Right atrium auricular region (tissue), 2 donors: ENCODE measurements around the gene IFT43. TPM values are rescaled to one million over a fixed set of nuclear protein-coding genes. Genes with fewer than 3 reads are reported as not detected.
"Not testable (repeated sequence)": the region's sequence is repeated elsewhere in the genome, so short reads cannot be mapped to it uniquely, and the experiment has no call there.

Experiments
- DNase-seq: peaks from one replicate; pipeline ENCODE4 v3.0.0-alpha.2; 2019; ENCODE audit warnings: low spot score
- H3K27ac ChIP-seq, 2 donors: fragments of 200-600 bp; sonication (generic); 1 replicate in 1 of 2; 2 replicates in 1 of 2; pipeline ENCODE4 v1.5.1; 2016 to 2019
- H3K27me3 ChIP-seq, 2 donors: fragments of 200-600 bp; sonication (generic); one replicate each; pipeline versions ENCODE4 v1.5.1 to v1.6.0; 2017 to 2019
- H3K36me3 ChIP-seq: fragments of 200-600 bp; sonication (generic); one replicate; pipeline ENCODE4 v1.5.1; 2016
- H3K4me1 ChIP-seq, 2 donors: fragments of 200-600 bp; sonication (generic); one replicate each; pipeline versions ENCODE4 v1.5.1 to v1.6.0; 2017 to 2019
- H3K4me3 ChIP-seq, 2 donors: fragments of 200-600 bp; sonication (generic); 1 replicate in 1 of 2; 2 replicates in 1 of 2; pipeline ENCODE4 v1.5.1; 2017 to 2019; ENCODE audit warnings: mild to moderate bottlenecking in 1 of 2, moderate library complexity in 1 of 2
- H3K9me3 ChIP-seq, 2 donors: fragments of 200-600 bp; sonication (generic); one replicate each; pipeline ENCODE4 v1.5.1; 2019
- total RNA-seq, 2 donors: library from RNA; depleted of rRNA; stranded (reverse); fragments of >200 nt; gene quantifications; one replicate each; pipeline ENCODE4 v1.1.0, GENCODE V29; 2016
- TF ChIP-seq, protein P1 (sequence below), 2 donors: fragments of 200-600 bp; sonication (generic); IDR thresholded peaks; one replicate each; pipeline ENCODE4 v1.5.1; 2019; ENCODE audit warnings: antibody characterized with exemption in 2 of 2

Gene IFT43
- total RNA-seq, 2 donors from 2014 or later = 32.6 to 59.0 TPM

GRCh38 chr14:76006253-76006652 is 20.7 kb downstream of the IFT43 start:
- DNase-seq = no peak
- Histone ChIP-seq H3K9me3 (peaks cover 0 to 12% of the 10 kb centered on the region in 2 donors), H3K4me3 (no peak overlapping the region), H3K27me3 (no peaks in the 10 kb centered on the region), H3K36me3 (peaks cover 39% of the 10 kb centered on the region), H3K27ac (no peak overlapping the region), H3K4me1 (no peaks in the 10 kb centered on the region)
- TF ChIP-seq, protein P1, sequence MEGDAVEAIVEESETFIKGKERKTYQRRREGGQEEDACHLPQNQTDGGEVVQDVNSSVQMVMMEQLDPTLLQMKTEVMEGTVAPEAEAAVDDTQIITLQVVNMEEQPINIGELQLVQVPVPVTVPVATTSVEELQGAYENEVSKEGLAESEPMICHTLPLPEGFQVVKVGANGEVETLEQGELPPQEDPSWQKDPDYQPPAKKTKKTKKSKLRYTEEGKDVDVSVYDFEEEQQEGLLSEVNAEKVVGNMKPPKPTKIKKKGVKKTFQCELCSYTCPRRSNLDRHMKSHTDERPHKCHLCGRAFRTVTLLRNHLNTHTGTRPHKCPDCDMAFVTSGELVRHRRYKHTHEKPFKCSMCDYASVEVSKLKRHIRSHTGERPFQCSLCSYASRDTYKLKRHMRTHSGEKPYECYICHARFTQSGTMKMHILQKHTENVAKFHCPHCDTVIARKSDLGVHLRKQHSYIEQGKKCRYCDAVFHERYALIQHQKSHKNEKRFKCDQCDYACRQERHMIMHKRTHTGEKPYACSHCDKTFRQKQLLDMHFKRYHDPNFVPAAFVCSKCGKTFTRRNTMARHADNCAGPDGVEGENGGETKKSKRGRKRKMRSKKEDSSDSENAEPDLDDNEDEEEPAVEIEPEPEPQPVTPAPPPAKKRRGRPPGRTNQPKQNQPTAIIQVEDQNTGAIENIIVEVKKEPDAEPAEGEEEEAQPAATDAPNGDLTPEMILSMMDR (IDR thresholded peaks at IDR 0.05) = no peak

DNA sequence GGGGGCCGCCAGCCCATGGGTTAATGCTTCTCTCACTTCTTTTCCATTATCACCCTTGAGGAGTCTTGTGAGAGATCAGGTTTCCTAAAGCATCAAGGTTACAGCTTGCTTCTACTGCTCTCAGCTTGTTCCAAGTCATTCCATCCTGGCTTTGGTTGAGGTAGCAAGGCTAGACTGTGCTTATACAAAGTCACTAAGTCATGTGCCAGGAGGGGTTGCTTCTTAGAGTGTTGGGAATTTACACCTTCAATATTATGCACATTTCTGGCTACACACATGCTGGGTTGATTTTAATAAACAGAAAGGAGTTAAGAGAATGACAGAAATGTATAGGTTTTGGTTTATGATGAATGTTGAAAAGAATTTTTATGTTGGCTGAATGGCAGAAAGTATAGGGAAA is 21.8 kb downstream of the IFT43 start:
- peaks cover 31% of the 10 kb centered on the region for H3K36me3 ChIP-seq
- DNase-seq = no peak
- peaks cover 0 to 11% of the 10 kb centered on the region in 2 donors for H3K4me1 ChIP-seq
- H3K27ac ChIP-seq = no peak overlapping the region
- TF ChIP-seq, protein P1 (IDR thresholded peaks at IDR 0.05) = no peak
- H3K9me3 ChIP-seq = peaks cover 0 to 12% of the 10 kb centered on the region in 2 donors
- H3K4me3 ChIP-seq = no peak overlapping the region
- H3K27me3 ChIP-seq = no peaks in the 10 kb centered on the region

- Histone ChIP-seq H3K27me3 (no peaks in the 10 kb centered on the region), H3K4me3 (no peak overlapping the region), H3K36me3 (peaks cover 31% of the 10 kb centered on the region), H3K27ac (no peak overlapping the region), H3K9me3 (peaks cover 0 to 12% of the 10 kb centered on the region in 2 donors), H3K4me1 (peaks cover 0 to 16% of the 10 kb centered on the region in 2 donors)
- TF ChIP-seq, protein P1 (IDR thresholded peaks at IDR 0.05) = no peak
- no peak for DNase-seq
Measured at GRCh38 chr14:76007852-76008251, 22.3 kb downstream of the IFT43 start.

- H3K4me1 ChIP-seq = peaks cover 0 to 24% of the 10 kb centered on the region in 2 donors
- DNase-seq, H3K27ac ChIP-seq, H3K27me3 ChIP-seq, H3K4me3 ChIP-seq, H3K9me3 ChIP-seq: not testable (repeated sequence)
- H3K36me3 ChIP-seq = peaks cover 24% of the 10 kb centered on the region
Measured at GRCh38 chr14:76009627-76010026, 24.1 kb downstream of the IFT43 start.

DNA sequence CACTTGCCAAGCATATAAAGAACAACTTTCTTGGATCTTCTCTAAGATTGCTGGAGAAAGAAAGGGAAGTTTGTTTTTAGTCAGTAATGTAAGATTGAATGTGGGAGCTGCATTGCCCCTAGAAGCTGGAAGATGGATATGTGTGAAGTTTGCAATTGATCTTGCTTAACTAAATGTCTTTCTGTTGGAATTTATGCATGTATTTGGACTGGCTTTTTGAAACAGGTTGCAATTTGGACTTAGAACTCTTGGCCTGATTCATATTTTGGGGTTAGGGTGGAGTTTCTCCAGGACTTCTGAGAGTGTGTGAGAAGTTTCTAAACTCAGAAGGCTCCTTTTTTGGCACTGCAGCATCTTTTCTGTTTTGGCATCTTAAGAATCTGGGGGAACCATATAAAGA is 26.4 kb downstream of the IFT43 start:
- DNase-seq = no peak
- Histone ChIP-seq H3K4me3 (no peak overlapping the region), H3K27ac (peak overlapping the region; percentile 75 to 97), H3K27me3 (no peaks in the 10 kb centered on the region), H3K4me1 (peaks cover 0 to 24% of the 10 kb centered on the region in 2 donors), H3K36me3 (peaks cover 14% of the 10 kb centered on the region), H3K9me3 (no peaks in the 10 kb centered on the region)
- TF ChIP-seq, protein P1 (IDR thresholded peaks at IDR 0.05) = no peak

DNA sequence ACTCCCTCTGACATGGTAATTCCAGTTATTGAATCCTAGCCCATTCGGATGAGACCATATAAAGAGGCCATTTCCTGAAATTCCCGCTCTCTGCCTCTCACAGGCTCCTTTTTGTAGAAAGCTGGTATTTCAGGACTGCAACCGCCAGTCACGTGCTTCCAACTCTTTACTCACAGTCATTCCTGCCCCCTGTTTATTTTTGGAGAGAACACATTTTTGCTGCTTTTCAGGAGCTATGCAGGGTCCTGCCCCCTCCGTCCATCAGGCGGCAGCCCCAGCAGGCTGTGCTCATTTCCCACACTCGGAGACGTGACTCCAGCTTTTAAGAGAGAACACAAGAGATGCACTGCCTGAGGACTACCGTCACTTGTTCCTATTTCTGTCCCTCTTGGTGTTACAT is 26.8 kb downstream of the IFT43 start:
- no peak for DNase-seq
- peaks cover 0 to 24% of the 10 kb centered on the region in 2 donors for H3K4me1 ChIP-seq
- H3K27ac ChIP-seq = peak overlapping the region; percentile 75 to 97
- TF ChIP-seq, protein P1 (IDR thresholded peaks at IDR 0.05) = no peak
- H3K27me3 ChIP-seq = no peaks in the 10 kb centered on the region
- H3K4me3 ChIP-seq = no peak overlapping the region
- peaks cover 14% of the 10 kb centered on the region for H3K36me3 ChIP-seq
- no peaks in the 10 kb centered on the region for H3K9me3 ChIP-seq
